Transverse colon (tissue), 4 donors: ENCODE data around the gene ZNF112. TPM values are rescaled to one million over a fixed set of nuclear protein-coding genes. Genes with fewer than 3 reads are reported as not detected.

ENCODE experiments used
- DNase-seq: peaks from one replicate; pipeline ENCODE4 v3.0.0-alpha.2; 2019
- H3K27ac ChIP-seq, 4 donors: fragments of 200-600 bp; sonication (generic); 2 replicates each; pipeline ENCODE4 v1.5.1; 2016 to 2018; ENCODE audit warnings: inconsistent platforms in 4 of 4
- H3K27me3 ChIP-seq: fragments of 200-600 bp; sonication (generic); 2 replicates; pipeline ENCODE4 v1.5.1; 2017; ENCODE audit warnings: inconsistent platforms
- H3K36me3 ChIP-seq, 4 donors: fragments of 200-600 bp; sonication (generic); 2 replicates each; pipeline ENCODE4 v1.5.1; 2017 to 2019; ENCODE audit warnings: inconsistent platforms in 4 of 4
- H3K4me1 ChIP-seq, 4 donors: fragments of 200-600 bp; sonication (generic); 2 replicates each; pipeline ENCODE4 v1.5.1; 2017 to 2020; ENCODE audit warnings: inconsistent platforms in 4 of 4
- H3K4me3 ChIP-seq, 4 donors: fragments of 200-600 bp; sonication (generic); 1 replicate in 1 of 4; 2 replicates in 3 of 4; pipeline versions ENCODE4 v1.5.1 to v1.6.1; 2017 to 2019; ENCODE audit warnings: inconsistent platforms in 4 of 4
- H3K9me3 ChIP-seq, 2 donors: fragments of 200-600 bp; sonication (generic); 2 replicates each; pipeline ENCODE4 v1.5.1; 2017 to 2019; ENCODE audit warnings: inconsistent platforms in 2 of 2
- EP300 ChIP-seq: sonication (generic); formaldehyde crosslinking; IDR thresholded peaks from one replicate; pipeline ENCODE4 v1.6.1; 2017; ENCODE audit warnings: antibody characterized with exemption, low read depth
- POLR2A ChIP-seq: fragments of 450-650 bp; IDR thresholded peaks from one replicate; pipeline ENCODE4 v1.6.1; 2016; ENCODE audit warnings: antibody characterized with exemption, mild to moderate bottlenecking, moderate library complexity
- POLR2AphosphoS5 ChIP-seq, 3 donors: sonication (generic); formaldehyde crosslinking; IDR thresholded peaks; one replicate each; pipeline ENCODE4 v1.6.1; 2016; ENCODE audit warnings: antibody characterized with exemption in 3 of 3
- WGBS, 2 donors: methylation state at CpG; one replicate each; pipeline ENCODE4 v1.1.5; 2018; ENCODE audit warnings: low coverage in 1 of 2; 5-methylcytosine and 5-hydroxymethylcytosine counted together
- in situ Hi-C, 4 donors: fragments of 200-750 bp; cut with MboI; loops; one replicate each; pipeline versions ENCODE4 v1.15.0 to v1.15.1; 2017; ENCODE audit warnings: low sequenced_read_pairs in 3 of 4, low pct_ligation_motif_present in 1 of 4, low pct_unique_long_range_greater_than_20kb in 1 of 4
- intact Hi-C: fragments of 100-400 bp; cut with DNase I; formaldehyde crosslinking; loops from one replicate; pipeline ENCODE4 v1.15.1; 2023; ENCODE audit warnings: low total_unique reads
- small RNA-seq, 4 donors: library from RNA; depleted of rRNA; stranded (forward); fragments of <200 nt; gene quantifications; one replicate each; pipeline ENCODE3, GENCODE V24; 2016
- total RNA-seq, 4 donors: library from RNA; depleted of rRNA; stranded (reverse); fragments of >200 nt; gene quantifications; one replicate each; pipeline ENCODE4 v1.1.0, GENCODE V29; 2016
- TF ChIP-seq, protein P1 (sequence below), 5 experiments: fragments of 200-600 bp in 3 of 5; fragments of 450-650 bp in 2 of 5; sonication (generic) in 3 of 5; IDR thresholded peaks; 1 replicate in 2 of 5; 2 replicates in 3 of 5; pipeline ENCODE4 v1.5.1; 2016 to 2017; ENCODE audit warnings: antibody characterized with exemption in 5 of 5, inconsistent platforms in 3 of 5, mild to moderate bottlenecking in 2 of 5, moderate library complexity in 1 of 5

Gene ZNF112
- total RNA-seq, 4 donors from 2014 or later = 0.37 to 5.9 (median 3.2) TPM

DNA sequence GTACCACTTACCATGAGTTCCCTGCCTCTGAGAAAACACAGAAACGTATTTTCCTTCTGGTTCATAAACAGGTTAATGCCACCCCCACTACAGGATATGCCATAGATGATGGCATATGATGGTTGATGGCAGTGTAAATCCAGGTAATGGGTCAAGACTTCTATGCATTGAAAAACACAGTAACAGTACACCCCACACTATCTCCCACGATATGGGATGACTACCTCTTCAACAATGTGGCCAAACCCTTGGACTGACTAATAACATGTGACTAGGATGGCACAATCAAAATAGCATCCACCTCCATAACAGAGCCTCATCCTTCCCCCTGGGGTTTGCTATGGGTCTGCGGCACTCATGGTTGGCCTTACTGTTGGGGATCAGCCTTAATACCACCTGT lies 73.6 kb downstream of the ZNF112 start:
- H3K4me3 ChIP-seq = no peak overlapping the region
- WGBS, 2 donors = 90 to 100% methylated on average over 2 to 3 of the region's 3 CpGs
- in situ Hi-C loops (no loop called here), intact Hi-C loops (no loop called here)
- no peak for TF ChIP-seq POLR2A
- no peak for TF ChIP-seq EP300
- TF ChIP-seq, protein P1, sequence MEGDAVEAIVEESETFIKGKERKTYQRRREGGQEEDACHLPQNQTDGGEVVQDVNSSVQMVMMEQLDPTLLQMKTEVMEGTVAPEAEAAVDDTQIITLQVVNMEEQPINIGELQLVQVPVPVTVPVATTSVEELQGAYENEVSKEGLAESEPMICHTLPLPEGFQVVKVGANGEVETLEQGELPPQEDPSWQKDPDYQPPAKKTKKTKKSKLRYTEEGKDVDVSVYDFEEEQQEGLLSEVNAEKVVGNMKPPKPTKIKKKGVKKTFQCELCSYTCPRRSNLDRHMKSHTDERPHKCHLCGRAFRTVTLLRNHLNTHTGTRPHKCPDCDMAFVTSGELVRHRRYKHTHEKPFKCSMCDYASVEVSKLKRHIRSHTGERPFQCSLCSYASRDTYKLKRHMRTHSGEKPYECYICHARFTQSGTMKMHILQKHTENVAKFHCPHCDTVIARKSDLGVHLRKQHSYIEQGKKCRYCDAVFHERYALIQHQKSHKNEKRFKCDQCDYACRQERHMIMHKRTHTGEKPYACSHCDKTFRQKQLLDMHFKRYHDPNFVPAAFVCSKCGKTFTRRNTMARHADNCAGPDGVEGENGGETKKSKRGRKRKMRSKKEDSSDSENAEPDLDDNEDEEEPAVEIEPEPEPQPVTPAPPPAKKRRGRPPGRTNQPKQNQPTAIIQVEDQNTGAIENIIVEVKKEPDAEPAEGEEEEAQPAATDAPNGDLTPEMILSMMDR (IDR thresholded peaks at IDR 0.05) = no peak
- no peak for TF ChIP-seq POLR2AphosphoS5 (IDR thresholded peaks at IDR 0.05)
- H3K27ac ChIP-seq = no peak overlapping the region
- H3K9me3 ChIP-seq = peaks cover 42 to 49% of the 10 kb centered on the region in 2 donors
- peaks cover 0 to 12% (median 4%) of the 10 kb centered on the region in 4 donors for H3K36me3 ChIP-seq
- H3K4me1 ChIP-seq = no peaks in the 10 kb centered on the region
- H3K27me3 ChIP-seq = no peaks in the 10 kb centered on the region
- DNase-seq = no peak

DNA sequence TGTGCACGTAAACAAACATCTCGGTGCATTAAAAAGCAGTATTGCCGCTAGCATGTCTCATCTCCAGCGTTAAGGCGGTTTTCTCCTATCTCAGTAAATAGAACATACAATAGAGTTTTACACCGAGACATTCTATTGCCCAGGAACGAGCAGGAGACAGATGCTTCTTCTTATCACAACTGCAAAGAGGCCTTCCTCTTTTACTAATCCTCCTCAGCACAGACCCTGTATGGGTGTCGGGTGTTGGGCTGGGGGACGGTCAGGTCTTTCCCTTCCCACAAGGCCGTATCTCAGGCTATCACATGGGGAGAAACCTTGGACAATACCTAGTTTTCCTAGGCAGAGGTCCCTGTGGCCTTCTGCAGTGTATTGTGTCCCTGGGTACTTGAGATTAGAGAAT lies 75.6 kb downstream of the ZNF112 start:
- WGBS, 2 donors = 86 to 90% methylated on average over 2 to 10 of the region's 10 CpGs
- peaks cover 0 to 4% (median 0%) of the 10 kb centered on the region in 4 donors for H3K36me3 ChIP-seq

DNA sequence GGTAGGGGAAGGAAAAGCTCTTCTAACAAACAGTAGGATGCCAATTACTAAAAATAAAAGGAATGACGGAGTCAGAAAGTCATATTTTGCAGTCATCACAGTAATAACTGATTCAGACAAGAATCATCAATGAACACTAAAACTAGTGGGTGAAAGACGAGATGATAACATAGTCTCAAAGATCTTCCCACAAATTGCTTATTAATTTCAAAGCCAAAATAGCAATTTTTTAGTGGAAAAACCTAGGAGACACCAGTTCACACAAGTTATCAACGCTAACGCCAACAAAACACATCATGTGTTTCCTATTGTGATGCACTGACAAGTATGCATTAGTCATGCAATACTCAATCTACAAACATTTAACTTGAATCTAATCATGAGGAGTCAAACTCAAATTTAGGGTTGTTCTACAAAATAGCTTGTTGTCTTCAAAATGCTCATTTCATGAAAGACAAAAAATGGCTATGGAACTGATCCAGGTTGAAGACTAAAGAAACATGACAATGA lies 78.2 kb downstream of the ZNF112 start:
- no peaks in the 10 kb centered on the region for H3K4me1 ChIP-seq
- DNase-seq = no peak
- H3K27me3 ChIP-seq = no peaks in the 10 kb centered on the region
- peaks cover 0 to 17% (median 3%) of the 10 kb centered on the region in 4 donors for H3K36me3 ChIP-seq
- in situ Hi-C loops = no loop called here
- no peak overlapping the region for H3K4me3 ChIP-seq
- peaks cover 56 to 58% of the 10 kb centered on the region in 2 donors for H3K9me3 ChIP-seq
- TF ChIP-seq POLR2AphosphoS5 (IDR thresholded peaks at IDR 0.05) = no peak
- no peak for TF ChIP-seq EP300
- no peak for TF ChIP-seq POLR2A
- TF ChIP-seq, protein P1 (IDR thresholded peaks at IDR 0.05) = no peak
- intact Hi-C loops = no loop called here
- H3K27ac ChIP-seq = no peak overlapping the region
- WGBS, 2 donors = 87 to 93% methylated on average over 4 of the region's 4 CpGs

More for the DNA sequence above, 75.6 kb downstream of the ZNF112 start:
- in situ Hi-C loops (no loop called here), intact Hi-C loops (no loop called here)
- DNase-seq = no peak
- Histone ChIP-seq H3K27me3 (no peaks in the 10 kb centered on the region), H3K4me3 (no peak overlapping the region), H3K27ac (no peak overlapping the region), H3K9me3 (peaks cover 34 to 46% of the 10 kb centered on the region in 2 donors), H3K4me1 (no peaks in the 10 kb centered on the region)
- TF ChIP-seq, protein P1 (IDR thresholded peaks at IDR 0.05) = no peak
- no peak for TF ChIP-seq EP300
- no peak for TF ChIP-seq POLR2A
- no peak for TF ChIP-seq POLR2AphosphoS5 (IDR thresholded peaks at IDR 0.05)

DNA sequence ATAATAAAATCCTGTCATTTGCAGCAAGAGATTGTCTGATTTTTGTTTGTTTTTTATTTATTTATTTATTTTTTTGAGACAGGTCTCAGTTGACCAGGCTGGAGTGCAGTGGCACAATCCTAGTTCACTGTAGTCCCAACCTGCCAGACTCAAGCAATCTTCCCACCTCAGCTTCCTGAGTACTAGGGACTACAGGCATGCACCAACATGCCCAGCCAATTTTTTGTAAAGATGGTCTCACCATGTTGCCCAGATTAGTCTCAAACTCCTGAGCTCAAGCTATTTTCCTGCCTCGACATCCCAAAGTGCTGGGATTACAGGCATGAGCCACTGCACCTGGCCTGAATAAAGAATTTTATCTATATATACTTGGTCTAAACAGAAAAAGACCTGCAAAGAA lies 79.1 kb downstream of the ZNF112 start:
- Histone ChIP-seq H3K27ac (no peak overlapping the region), H3K27me3 (no peaks in the 10 kb centered on the region), H3K4me1 (no peaks in the 10 kb centered on the region), H3K9me3 (peaks cover 59 to 66% of the 10 kb centered on the region in 2 donors), H3K4me3 (no peak overlapping the region), H3K36me3 (peaks cover 0 to 17% (median 5%) of the 10 kb centered on the region in 4 donors)
- DNase-seq = no peak
- WGBS, 2 donors = 94% methylated on average over 1 of the region's 1 CpG; no CpG with 5 or more reads in 1 of the 2 donors
- TF ChIP-seq POLR2AphosphoS5 (IDR thresholded peaks at IDR 0.05) (no peak), EP300 (no peak), POLR2A (no peak)
- TF ChIP-seq, protein P1 (IDR thresholded peaks at IDR 0.05) = no peak
- intact Hi-C loops (no loop called here), in situ Hi-C loops (no loop called here)

Small RNAs within 50 kb of the gene (small RNA-seq; reads per million reads assigned to genes)
- 0 reads per million in 4 donors for gene NDUFA3P1

Other genes starting within 250 kb of the ZNF112 start
- 10 to 100 TPM in 1 of 4 donors, 1 to 10 TPM in 2, not detected in 1; 3.0 to 26.9 (median 5.1) TPM for gene ZNF225, start 243.3 kb downstream of the ZNF112 start, total RNA-seq
- gene ZNF234, start 215.1 kb downstream of the ZNF112 start, total RNA-seq = 10 to 100 TPM in 2 of 4 donors, 1 to 10 TPM in 1, not detected in 1; 4.6 to 12.4 (median 10.1) TPM
- gene ZNF226, start 191.6 kb downstream of the ZNF112 start, total RNA-seq = 10 to 100 TPM in 3 of 4 donors, 1 to 10 TPM in 1; 4.1 to 27.1 (median 23.9) TPM
- gene ZNF227, start 144.1 kb downstream of the ZNF112 start, total RNA-seq = 10 to 100 TPM in 2 of 4 donors, 1 to 10 TPM in 2; 2.4 to 12.4 (median 10.5) TPM
- gene ZNF233, start 96.8 kb downstream of the ZNF112 start, total RNA-seq = 1 to 10 TPM in 2 of 4 donors, not detected in 2; 1.3 to 2.2 TPM
- 10 to 100 TPM in 1 of 4 donors, 1 to 10 TPM in 3; 7.1 to 10.6 (median 8.4) TPM for gene ZNF235, start 51.7 kb downstream of the ZNF112 start, total RNA-seq
- 1 to 10 TPM in 1 of 4 donors, under 1 TPM in 2, not detected in 1; 0.68 to 9.6 (median 0.95) TPM for gene ZNF285, start 44.9 kb upstream of the ZNF112 start, total RNA-seq
- gene ZNF229, start 91.8 kb upstream of the ZNF112 start, total RNA-seq = 1 to 10 TPM in 2 of 4 donors, under 1 TPM in 2; 0.64 to 7.1 (median 1.1) TPM
- 10 to 100 TPM in 1 of 4 donors, 1 to 10 TPM in 3; 6.4 to 59.7 (median 8.4) TPM for gene ZNF180, start 143.8 kb upstream of the ZNF112 start, total RNA-seq
- under 1 TPM in 2 of 4 donors, not detected in 2; 0.48 to 0.68 TPM for gene CEACAM20, start 173.0 kb upstream of the ZNF112 start, total RNA-seq